ENCODE results near the gene CCNB1.
"Not testable (repeated sequence)": the region's sequence is repeated elsewhere in the genome, so short reads cannot be mapped to it uniquely, and the experiment has no call there.

The CCNB1 gene

DNA sequence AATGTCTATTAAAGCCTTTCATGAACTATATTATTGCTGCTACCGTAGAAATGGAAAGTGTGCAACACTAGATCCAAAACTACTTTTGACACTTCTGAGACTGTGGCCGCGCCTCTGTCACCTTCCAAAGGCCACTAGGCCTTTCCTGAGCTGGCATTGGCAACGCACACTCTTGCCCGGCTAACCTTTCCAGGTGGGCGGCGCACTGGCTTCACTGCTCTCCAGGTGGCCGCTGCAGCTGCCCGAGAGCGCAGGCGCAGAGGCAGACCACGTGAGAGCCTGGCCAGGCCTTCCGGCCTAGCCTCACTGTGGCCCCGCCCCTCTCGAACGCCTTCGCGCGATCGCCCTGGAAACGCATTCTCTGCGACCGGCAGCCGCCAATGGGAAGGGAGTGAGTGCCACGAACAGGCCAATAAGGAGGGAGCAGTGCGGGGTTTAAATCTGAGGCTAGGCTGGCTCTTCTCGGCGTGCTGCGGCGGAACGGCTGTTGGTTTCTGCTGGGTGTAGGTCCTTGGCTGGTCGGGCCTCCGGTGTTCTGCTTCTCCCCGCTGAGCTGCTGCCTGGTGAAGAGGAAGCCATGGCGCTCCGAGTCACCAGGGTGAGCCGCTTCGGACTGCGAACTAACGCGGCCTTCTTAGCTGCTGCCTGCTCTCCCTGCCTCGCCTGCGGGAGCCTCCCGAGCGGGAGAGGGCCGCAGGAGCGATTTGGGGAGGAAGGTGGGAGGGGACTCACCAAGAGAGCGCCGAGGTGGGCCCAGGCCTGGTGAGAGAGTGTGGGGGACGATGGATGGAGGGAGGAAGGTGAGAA, at the start of gene CCNB1:
Gene CCNB1, plus strand, starts transcription at position 465 of the 807 bp plus-strand sequence. Its CDS starts 113 bp downstream, at position 578.
- peak; percentile 91 to 95 for DNase-seq (ENCODE audit: low read depth in 1 of 2, low spot score in 1 of 2)

DNA sequence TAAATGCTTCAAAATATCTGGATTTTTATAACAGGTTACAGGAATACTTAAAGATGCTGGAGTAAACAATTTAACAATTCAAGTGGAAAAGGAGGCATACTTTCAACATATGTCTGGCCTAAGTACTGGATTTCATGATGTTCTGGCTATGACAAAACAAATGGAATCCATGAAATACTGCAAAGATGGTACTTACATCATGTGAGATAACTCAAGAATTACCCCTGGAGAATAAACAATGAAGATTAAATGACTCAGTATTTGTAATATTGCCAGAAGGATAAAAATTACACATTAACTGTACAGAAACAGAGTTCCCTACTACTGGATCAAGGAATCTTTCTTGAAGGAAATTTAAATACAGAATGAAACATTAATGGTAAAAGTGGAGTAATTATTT, 37.5 kb upstream of the CCNB1 start:
- no peak for DNase-seq (ENCODE audit: low read depth in 1 of 2, low spot score in 1 of 2)

DNA sequence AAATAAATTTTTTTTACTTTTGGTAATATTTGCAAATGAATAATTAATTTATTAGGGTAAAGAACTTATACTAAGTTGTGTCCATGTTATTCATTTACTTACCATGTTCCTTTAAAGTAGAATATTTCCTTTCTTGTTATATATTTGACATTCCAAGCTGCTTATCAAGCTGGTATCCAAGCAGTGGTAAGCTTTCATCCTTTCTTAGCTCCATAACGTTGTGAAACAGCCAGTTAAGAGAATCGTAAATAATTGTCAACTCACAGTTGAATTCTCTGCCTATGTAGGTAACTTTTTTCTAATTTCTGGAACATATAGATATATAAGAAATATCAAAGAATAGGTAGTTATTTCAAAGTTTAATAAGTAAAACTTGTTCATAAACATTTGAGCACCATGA, 36.7 kb upstream of the CCNB1 start:
- DNase-seq (ENCODE audit: low read depth in 1 of 2, low spot score in 1 of 2) = no peak

DNA sequence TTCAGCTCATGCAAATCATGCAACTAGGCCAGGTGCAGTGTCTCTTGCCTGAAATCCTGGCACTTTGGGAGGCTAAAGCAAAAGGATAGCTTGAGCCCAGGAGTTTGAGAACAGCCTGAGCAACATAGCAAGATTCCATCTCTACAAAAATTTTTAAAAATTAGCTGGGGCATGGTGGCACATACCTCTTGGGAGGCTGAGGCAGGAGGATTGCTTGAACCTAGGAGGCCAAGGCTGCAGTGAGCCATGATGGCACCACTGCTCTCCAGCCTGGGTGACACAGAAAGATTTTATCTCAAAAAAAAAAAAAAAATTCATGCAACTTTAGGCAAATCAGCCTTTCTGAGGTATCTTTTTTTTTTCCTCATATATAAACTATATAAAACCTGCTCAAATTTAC, 35.6 kb upstream of the CCNB1 start:
- DNase-seq (ENCODE audit: low read depth in 1 of 2, low spot score in 1 of 2) = no peak

DNA sequence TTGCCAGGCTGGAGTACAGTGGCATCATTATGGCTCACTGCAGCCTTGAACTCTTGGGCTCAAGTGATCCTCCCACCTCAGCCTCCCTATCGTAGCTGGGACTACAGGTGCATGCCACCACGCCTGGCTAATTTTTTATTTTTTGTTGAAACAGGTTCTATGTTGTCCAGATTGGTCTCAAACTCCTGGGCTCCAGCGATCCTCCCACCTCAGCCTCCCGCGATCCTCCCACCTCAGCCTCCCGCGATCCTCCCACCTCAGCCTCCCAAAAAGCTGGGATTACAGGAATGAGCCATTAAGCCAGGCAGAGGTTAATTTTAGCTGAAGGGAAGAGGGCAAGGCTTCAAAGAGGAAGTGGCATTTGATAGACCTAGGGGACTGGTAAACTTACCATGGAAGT, 32.8 kb upstream of the CCNB1 start:
- DNase-seq (ENCODE audit: low read depth in 1 of 2, low spot score in 1 of 2) = no peak

DNA sequence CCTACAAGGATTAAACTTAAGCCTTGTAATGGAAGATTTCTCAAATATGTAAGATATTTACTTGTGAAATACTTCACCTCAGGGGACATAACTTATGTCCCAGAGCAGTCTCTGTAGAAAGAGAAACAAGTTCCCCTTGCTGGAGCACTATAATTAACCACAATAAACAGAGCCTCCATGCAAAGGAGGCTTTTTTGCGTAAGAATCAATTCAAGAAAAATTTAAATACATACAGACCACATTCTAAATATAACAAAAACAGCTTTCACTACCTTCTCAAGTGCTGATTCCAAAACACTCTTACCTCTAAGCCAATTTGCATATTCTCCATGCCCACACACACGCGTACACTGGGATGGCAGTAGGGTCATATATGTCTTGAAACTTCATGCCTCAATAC, 30.7 kb upstream of the CCNB1 start:
- no peak for DNase-seq (ENCODE audit: low read depth in 1 of 2, low spot score in 1 of 2)

DNA sequence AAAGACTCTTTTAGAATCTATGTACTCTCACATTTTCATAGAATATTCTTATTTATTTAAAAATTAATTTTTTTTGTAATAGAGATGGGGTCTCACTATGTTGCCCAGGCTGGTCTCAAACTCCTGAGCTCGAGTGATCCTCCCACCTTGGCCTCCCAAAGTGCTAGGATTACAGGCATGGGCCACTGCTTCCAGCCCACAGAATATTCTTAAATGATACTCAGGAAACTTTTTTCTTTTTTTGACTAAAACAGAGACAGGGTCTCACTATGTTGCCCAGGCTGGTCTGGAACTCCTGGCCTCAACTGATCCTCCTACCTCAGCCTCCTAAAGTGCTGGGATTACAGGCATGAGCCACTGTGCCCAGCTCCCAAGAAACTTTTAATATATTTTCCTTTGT, 29.7 kb upstream of the CCNB1 start:
- DNase-seq (ENCODE audit: low read depth in 1 of 2, low spot score in 1 of 2) = not testable (repeated sequence)

DNA sequence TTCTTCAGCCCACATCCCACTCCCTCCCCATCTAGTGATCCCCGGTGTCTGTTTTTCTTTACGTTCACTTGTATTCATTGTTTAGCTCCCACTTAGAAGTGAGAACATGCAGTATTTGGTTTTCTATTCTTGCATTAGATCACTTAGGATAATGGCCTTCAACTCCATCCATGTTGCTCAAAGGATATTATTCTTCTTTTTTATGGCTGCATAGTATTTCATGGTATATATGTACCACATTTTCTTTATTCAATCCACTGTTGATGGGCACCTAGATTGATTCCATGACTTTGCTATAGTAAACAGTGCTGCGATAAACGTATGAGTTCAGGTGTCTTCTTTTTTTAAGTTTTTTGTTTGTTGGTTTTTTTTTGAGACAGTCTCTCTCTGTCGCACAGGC, 29.1 kb upstream of the CCNB1 start:
- no peak for DNase-seq (ENCODE audit: low read depth in 1 of 2, low spot score in 1 of 2)

DNA sequence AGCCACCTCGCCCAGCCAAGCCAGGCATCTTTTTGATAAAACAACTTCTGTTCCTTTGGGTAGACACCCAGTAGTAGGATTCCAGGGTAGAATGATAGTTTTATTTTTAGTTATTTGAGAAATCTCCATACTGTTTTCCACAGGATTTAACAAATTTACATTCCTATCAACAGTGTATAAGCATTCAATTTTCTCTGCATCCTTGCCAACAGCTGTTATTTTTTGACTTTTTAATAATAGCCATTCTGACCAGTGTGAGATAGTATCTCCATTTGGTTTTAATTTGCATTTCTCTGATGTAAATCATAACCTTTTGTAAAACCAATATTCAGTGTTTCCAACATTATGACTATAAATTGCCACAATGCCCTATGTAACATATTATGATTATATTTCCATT, 28.2 kb upstream of the CCNB1 start:
- no peak for DNase-seq (ENCODE audit: low read depth in 1 of 2, low spot score in 1 of 2)

DNA sequence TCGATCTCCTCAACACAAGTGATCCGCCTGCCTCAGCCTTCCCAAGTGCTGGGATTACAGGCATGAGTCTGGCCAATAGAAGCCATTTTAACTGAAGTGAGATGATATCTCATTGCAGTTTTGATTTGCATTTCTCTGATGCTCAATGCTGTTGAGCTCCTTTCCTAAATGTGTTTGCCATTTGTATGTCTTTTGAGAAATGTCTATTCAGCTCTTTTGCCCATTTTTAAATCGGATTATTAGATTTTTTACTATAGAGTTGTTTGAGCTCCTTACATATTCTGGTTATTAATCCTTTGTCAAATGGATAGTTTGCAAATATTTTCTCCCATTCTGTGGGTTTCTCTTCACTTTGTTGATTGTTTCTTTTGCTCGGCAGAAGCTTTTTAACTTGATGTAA, 26.7 kb upstream of the CCNB1 start:
- DNase-seq (ENCODE audit: low read depth in 1 of 2, low spot score in 1 of 2) = not testable (repeated sequence)

DNA sequence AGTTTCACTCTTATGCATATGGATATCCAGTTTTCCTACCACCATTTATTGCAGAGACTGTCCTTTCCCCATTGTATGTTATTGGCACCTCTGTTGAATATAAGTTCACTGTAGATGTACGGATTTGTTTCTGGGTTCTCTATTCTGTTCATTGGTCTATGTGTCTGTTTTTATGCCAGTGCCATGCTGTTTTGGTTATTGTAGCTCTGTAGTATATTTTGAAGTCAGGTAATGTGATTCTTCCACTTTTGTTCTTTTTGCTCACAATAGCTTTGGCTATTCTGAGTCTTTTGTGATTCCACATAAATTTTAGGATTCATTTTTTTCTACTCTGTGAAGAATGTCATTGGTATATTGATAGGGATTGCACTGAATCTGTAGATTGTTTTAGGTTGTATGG, 26.1 kb upstream of the CCNB1 start:
- DNase-seq (ENCODE audit: low read depth in 1 of 2, low spot score in 1 of 2) = no peak

DNA sequence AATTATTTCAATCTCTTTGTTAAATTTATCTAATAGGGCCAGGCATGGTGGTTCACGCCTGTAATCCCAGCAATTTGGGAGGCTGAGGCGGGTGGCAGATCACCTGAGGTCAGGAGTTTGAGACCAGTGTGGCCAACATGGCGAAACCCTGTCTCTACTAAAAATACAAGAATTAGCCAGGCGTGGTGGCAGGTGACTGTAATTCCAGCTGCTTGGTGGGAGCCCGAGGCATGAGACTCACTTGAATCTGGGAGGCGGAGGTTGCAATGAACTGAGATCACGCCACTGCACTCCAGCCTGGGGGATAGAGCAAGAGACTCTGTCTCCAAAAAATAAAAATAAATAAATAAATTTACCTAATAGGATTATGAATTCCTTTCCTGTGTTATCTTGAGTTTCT, 18.4 kb upstream of the CCNB1 start:
- DNase-seq (ENCODE audit: low read depth in 1 of 2, low spot score in 1 of 2) = not testable (repeated sequence)

DNA sequence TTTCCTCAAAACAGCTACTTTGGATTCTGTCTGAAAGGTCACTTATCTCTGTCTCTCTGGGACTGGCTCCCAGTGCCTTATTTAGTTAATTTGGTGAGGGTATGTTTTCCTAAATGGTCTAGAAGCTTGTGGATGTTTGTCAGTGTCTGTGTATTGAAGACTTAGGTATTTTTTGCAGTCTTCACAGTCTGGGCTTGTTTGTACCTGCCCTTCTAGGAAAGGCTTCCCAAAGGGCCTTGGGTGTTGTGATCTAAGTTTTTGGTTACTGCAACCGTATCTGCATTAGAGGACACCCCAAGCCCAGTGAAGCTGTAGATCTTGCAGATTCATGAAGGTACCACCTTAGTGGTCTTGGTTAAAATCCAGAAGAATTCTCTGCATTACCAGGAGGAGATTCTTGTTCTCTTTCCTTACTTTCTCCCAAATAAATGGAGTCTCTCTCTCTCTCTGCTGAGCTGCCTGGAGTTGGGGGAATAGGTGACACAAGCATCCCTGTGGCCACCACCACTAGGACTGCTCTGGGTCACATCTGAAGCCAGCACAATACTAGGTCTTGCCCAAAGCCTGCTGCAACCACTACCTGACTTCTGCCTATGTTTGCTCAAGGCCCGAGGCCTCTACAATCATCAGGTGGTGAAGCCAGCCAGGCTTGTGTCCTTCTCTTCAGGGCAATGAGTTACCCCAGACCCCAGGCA, 17.8 kb upstream of the CCNB1 start:
- no peak for DNase-seq (ENCODE audit: low read depth in 1 of 2, low spot score in 1 of 2)

DNA sequence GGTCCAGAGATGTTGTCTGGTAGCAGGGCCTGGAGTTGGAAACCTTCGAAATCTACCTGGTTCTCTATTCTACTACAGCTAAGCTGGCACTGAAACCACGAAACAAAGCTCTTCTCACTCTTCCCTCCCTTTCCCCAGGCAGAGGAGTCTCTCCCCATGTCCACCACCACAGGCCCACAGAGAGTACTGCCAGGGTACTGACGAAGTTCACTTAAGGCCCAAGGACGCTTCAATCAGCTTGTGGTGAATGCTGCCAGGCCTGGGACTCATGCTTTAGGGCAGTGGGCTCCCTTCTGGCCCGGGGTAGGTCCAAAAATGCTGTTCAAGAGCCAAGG, 17.3 kb upstream of the CCNB1 start:
- DNase-seq (ENCODE audit: low read depth in 1 of 2, low spot score in 1 of 2) = no peak

DNA sequence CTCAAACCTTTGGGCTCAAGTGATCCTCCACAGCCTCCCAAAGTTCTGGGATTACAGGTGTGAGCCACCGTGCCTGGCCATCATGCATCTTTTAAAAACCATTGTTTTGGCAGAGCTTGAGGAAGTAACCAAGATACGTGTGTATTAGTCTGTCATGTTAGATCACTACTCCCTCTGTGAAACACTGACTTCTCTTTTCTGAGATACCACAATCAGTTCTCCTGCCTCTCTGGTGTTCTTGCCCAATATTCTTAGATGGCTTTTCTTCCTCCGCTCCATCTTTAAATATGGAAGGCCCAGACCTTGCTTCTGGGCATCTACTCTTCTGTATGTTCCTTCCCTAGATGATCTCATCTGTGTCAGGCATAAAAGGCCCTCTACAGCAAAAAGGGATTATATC, 14.2 kb upstream of the CCNB1 start:
- no peak for DNase-seq (ENCODE audit: low read depth in 1 of 2, low spot score in 1 of 2)

DNA sequence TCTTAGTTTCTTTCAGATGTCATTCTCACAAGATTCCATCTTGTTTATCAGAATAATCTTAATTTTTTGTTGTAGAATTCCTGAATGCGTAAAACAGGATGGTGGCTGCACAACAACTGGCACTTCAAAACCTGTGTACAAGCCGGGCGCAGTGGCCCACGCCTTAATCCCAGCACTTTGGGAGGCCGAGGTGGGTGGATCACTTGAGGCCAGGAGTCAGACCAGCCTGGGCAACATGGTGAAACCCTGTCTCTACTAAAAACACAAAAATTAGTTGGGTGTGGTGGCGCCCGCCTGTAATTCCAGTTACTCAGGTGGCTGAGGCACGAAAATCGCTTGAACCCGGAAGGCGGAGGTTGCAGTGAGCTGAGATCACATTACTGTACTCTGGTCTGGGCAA, 10.5 kb upstream of the CCNB1 start:
- DNase-seq (ENCODE audit: low read depth in 1 of 2, low spot score in 1 of 2) = no peak

DNA sequence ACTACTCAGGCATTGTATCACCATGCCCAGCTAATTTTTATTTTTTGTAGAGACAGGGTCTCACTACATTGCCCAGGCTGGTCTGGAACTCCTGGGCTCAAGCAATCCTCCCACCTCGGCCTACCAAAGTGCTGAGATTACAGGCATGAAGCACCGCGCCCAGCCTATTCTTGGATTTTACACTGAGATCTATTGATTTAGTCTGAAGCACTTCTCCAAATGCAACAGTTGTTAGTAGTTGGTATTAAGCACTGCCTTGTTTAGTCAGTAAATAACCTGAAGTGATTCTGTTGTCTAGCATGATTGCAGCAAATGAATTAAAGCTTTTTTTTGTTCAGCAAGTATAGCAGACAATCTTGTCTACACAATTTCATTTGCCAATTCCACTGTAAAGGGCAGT, 8.9 kb upstream of the CCNB1 start:
- DNase-seq (ENCODE audit: low read depth in 1 of 2, low spot score in 1 of 2) = no peak

DNA sequence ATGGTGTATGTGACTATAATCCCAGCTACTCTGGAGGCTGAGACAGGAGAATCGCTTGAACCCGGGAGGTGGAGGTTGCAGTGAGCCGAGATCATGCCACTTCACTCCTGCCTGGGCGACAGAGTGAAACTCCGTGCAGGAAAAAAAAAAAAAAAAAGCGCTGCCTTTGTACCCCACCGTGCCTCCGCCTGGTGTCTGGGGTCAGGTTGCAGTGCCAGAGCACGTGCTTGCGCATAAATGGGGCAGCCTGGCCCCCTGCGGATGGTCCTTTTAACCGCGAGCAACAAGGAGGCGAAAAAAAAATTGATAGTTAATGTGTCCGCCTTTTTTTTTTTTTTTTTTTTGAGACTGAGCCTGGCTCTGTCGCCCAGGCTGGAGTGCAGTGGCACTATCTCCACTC, 6.3 kb upstream of the CCNB1 start:
- DNase-seq (ENCODE audit: low read depth in 1 of 2, low spot score in 1 of 2) = no peak

DNA sequence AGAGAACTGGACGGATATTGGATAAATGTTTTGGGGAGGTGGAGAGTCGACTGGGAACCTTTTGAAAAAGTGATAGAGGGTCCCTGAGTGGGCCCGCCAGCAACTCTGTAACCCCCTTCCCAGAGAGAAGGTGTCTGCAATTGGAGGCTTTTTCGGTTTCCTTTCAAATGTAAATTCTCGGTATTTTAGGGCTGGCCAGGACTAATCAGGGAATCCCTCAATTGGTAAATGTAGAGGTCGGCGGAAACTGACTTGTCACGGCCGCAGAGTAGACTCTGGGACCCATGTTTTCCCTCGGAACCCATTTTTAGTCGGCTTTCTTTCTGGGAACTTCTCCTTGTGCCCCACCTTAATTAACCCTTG, 524 bp downstream of the CCNB1 start:
- no peak for DNase-seq (ENCODE audit: low read depth in 1 of 2, low spot score in 1 of 2)

DNA sequence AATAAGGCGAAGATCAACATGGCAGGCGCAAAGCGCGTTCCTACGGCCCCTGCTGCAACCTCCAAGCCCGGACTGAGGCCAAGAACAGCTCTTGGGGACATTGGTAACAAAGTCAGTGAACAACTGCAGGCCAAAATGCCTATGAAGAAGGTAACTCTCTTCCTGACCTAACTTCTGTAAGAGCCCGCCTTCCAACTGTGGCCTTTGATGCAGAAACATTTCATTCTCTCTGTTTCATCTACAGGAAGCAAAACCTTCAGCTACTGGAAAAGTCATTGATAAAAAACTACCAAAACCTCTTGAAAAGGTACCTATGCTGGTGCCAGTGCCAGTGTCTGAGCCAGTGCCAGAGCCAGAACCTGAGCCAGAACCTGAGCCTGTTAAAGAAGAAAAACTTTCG, 979 bp downstream of the CCNB1 start:
- DNase-seq (ENCODE audit: low read depth in 1 of 2, low spot score in 1 of 2) = no peak

DNA sequence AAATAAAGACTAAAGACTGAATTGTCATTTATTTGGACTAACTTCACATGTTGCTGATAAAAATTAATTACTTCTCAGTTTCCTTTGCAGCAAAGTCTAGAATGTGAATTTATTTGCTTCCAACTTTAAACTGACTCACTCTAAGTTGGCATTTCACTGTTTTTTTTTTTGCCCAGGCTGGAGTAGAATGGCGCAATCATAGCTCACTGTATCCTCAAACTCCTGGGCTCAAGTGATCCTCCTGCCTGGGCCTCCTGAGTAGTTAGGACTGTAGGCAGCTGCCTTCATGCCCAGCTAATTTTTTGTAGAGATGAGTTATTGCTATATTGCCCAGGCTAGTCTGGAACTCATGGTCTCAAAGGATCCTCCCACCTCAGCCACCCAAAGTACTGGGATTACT, 3.5 kb downstream of the CCNB1 start:
- DNase-seq (ENCODE audit: low read depth in 1 of 2, low spot score in 1 of 2) = no peak

DNA sequence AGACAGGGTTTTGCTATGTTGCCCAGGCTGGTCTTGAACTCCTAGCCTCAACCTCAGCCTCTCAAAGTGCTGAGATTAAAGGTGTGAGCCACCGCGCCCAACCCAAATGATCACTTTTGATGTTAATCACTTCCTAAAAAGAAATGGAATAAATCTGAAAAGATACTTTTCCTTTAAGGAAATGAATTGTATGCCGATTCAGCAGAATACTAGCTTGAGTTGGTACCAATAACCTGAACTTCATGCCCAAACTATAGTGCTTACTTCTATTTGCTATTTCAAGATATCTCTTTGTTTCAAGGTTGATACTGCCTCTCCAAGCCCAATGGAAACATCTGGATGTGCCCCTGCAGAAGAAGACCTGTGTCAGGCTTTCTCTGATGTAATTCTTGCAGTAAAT, 4.0 kb downstream of the CCNB1 start:
- no peak for DNase-seq (ENCODE audit: low read depth in 1 of 2, low spot score in 1 of 2)

DNA sequence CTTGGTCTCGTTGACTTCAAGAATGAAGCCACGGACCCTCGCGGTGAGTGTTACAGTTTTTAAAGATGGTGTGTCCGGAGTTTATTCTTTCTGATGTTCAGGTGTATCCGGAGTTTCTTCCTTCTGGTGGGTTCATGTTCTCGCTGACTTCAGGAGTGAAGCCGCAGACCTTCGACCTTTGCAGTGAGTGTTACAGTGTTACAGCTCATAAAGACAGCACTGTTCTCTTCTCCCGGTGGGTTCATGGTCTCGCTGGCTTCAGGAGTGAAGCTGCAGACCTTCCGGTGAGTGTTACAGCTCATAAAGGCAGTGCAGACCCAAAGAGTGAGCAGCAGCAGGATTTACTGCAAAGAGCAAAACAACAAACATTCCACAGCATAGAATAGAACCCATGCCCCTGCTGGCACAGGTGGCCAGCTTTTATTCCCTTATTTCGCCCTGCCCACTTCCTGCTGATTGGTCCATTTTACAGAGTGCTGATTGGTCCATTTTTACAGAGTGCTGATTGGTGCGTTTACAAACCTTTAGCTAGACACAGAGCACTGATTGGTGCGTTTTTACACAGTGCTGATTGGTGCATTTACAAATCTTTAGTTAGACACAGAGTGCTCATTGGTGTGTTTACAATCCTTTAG, 14.8 kb downstream of the CCNB1 start:
- DNase-seq (ENCODE audit: low read depth in 1 of 2, low spot score in 1 of 2) = not testable (repeated sequence)
